OCI-LY1 (cell line): ENCODE data around the gene ZBTB20.

Source experiments
- H2AFZ ChIP-seq: fragments of 200-600 bp; sonication (generic), shearing (Covaris generic); 2 replicates; pipeline ENCODE4 v1.6.0; 2014; ENCODE audit warnings: antibody characterized with exemption, mild to moderate bottlenecking, low read length
- H3F3A ChIP-seq: fragments of 200-600 bp; sonication (generic), shearing (Covaris generic); 2 replicates; pipeline ENCODE4 v1.6.0; 2014; ENCODE audit warnings: mild to moderate bottlenecking, antibody characterized with exemption, low read length, moderate library complexity; ENCODE audit not compliant: insufficient read depth
- H3K27ac ChIP-seq: fragments of 200-600 bp; sonication (generic); 2 replicates; pipeline ENCODE4 v1.5.1; 2014; ENCODE audit warnings: low read length, mixed run types, mild to moderate bottlenecking, low read depth; ENCODE audit not compliant: poor library complexity, severe bottlenecking
- H3K27me3 ChIP-seq: fragments of 200-600 bp; sonication (generic); 2 replicates; pipeline ENCODE4 v1.6.0; 2014; ENCODE audit warnings: antibody characterized with exemption, mild to moderate bottlenecking, low read length, moderate library complexity; ENCODE audit not compliant: insufficient read depth
- H3K36me3 ChIP-seq: fragments of 200-600 bp; sonication (generic); 2 replicates; pipeline ENCODE4 v1.6.1; 2014; ENCODE audit warnings: mild to moderate bottlenecking, antibody characterized with exemption, low read length, moderate library complexity, mixed read lengths; ENCODE audit not compliant: insufficient read depth
- H3K4me1 ChIP-seq: fragments of 200-600 bp; sonication (generic); 2 replicates; pipeline ENCODE4 v1.5.1; 2014; ENCODE audit warnings: mild to moderate bottlenecking, low read length, moderate library complexity; ENCODE audit not compliant: insufficient read depth, severe bottlenecking
- H3K4me2 ChIP-seq: fragments of 200-600 bp; sonication (generic), shearing (Covaris generic); 2 replicates; pipeline ENCODE4 v1.6.1; 2014; ENCODE audit warnings: low read length
- H3K4me3 ChIP-seq: fragments of 200-600 bp; sonication (generic); 2 replicates; pipeline ENCODE4 v1.5.1; 2014; ENCODE audit warnings: low read length, low read depth, mild to moderate bottlenecking, mixed read lengths; ENCODE audit not compliant: poor library complexity, severe bottlenecking
- H3K79me2 ChIP-seq: fragments of 200-600 bp; shearing (Covaris generic); 2 replicates; pipeline ENCODE4 v1.6.1; 2016; ENCODE audit warnings: mixed run types, low read length, mixed read lengths; ENCODE audit not compliant: insufficient read depth
- H3K9ac ChIP-seq: fragments of 200-600 bp; sonication (generic), shearing (Covaris generic); 2 replicates; pipeline ENCODE4 v1.6.1; 2014; ENCODE audit warnings: mild to moderate bottlenecking, low read length, mixed read lengths
- H3K9me2 ChIP-seq: fragments of 200-600 bp; sonication (generic), shearing (Covaris generic); 2 replicates; pipeline ENCODE4 v1.6.1; 2014; ENCODE audit warnings: low read depth, mild to moderate bottlenecking, low read length, mixed read lengths
- H3K9me3 ChIP-seq: fragments of 200-600 bp; shearing (Covaris generic); 2 replicates; pipeline ENCODE4 v1.6.1; 2014; ENCODE audit warnings: low read length, mixed read lengths
- H4K20me1 ChIP-seq: fragments of 200-600 bp; sonication (generic), shearing (Covaris generic); 2 replicates; pipeline ENCODE4 v1.6.0; 2016; ENCODE audit warnings: mild to moderate bottlenecking, low read length; ENCODE audit not compliant: insufficient read depth
- CTCF ChIP-seq: fragments of 200-600 bp; sonication (generic), shearing (Covaris generic); IDR thresholded peaks from 2 replicates; pipeline ENCODE4 v1.5.1; 2017; ENCODE audit warnings: mild to moderate bottlenecking, antibody characterized with exemption, low read length, moderate library complexity, mixed read lengths
- EZH2 ChIP-seq: fragments of 200-600 bp; sonication (generic), shearing (Covaris generic); IDR thresholded peaks from 2 replicates; pipeline ENCODE4 v1.8.0; 2017; ENCODE audit warnings: borderline replicate concordance, mixed run types, mild to moderate bottlenecking, antibody characterized with exemption, low read length, moderate library complexity, mixed read lengths

The ZBTB20 gene

DNA sequence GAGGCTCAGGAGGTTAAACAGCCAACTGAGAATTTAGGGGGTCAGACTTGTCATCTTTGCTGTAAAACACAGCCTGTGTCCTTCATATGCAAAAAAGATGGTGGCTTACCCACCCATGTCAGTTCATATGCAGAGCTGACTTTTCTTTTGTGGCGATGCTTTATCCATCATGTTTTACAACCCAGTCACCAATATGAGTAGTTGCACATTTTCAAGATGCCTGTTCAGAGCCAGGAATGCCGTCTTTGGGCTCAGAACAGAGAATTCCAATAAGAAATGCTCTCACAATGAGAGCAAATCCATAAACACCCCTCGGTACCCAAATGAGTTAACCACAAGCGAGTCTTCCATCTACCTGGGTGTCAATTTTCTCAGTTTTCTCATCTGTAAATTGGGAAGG is 769.7 kb downstream of the ZBTB20 start:
- Histone ChIP-seq H3K27ac (no peak overlapping the region), H3K9me2 (no peaks in the 10 kb centered on the region), H2AFZ (no peak overlapping the region), H3F3A (no peaks in the 10 kb centered on the region), H3K9ac (no peak overlapping the region), H3K36me3 (no peaks in the 10 kb centered on the region), H3K9me3 (no peaks in the 10 kb centered on the region), H3K4me3 (no peak overlapping the region), H3K4me2 (no peak overlapping the region), H3K27me3 (no peaks in the 10 kb centered on the region), H3K4me1 (no peaks in the 10 kb centered on the region), H3K79me2 (no peaks in the 10 kb centered on the region), H4K20me1 (no peaks in the 10 kb centered on the region)
- TF ChIP-seq EZH2 (no peak), CTCF (no peak)

DNA sequence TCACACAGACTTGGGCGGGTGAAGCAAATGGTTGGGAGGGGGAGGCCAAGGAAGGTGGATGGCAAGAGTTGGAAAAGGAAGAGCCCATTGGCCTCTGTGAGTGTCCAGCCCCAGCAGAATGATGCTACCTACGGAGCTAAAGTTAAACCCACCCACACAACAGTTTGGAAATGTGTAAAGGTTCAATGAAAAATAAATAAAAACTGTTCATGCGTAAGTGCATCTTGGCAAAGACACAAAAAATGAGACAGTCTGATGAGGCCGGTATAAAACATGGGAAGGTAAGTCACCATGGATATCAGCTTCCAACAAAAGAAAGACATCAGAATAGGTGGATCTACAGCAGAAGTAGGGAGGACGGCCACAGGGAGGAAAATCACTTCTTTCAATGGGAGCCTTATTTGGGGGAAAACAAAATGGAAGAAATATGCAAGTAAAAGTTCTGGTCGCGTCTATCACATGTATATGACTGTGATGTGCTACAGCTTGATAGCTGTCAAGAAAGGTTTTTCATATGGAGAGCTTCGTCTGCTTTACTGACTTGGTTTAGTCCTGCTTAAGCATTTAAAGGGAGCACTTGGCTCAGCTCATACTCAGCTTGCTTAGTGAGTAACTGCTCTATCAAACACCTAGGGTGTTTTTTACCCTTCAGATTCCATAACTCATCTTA is 770.4 kb downstream of the ZBTB20 start:
- Histone ChIP-seq H2AFZ (no peak overlapping the region), H3K36me3 (no peaks in the 10 kb centered on the region), H3K27me3 (no peaks in the 10 kb centered on the region), H3K9me3 (no peaks in the 10 kb centered on the region), H3K79me2 (no peaks in the 10 kb centered on the region), H3F3A (no peaks in the 10 kb centered on the region), H3K9ac (no peak overlapping the region), H3K9me2 (no peaks in the 10 kb centered on the region), H3K4me1 (no peaks in the 10 kb centered on the region), H4K20me1 (no peaks in the 10 kb centered on the region), H3K4me2 (no peak overlapping the region), H3K4me3 (no peak overlapping the region), H3K27ac (no peak overlapping the region)
- TF ChIP-seq CTCF (no peak), EZH2 (no peak)

DNA sequence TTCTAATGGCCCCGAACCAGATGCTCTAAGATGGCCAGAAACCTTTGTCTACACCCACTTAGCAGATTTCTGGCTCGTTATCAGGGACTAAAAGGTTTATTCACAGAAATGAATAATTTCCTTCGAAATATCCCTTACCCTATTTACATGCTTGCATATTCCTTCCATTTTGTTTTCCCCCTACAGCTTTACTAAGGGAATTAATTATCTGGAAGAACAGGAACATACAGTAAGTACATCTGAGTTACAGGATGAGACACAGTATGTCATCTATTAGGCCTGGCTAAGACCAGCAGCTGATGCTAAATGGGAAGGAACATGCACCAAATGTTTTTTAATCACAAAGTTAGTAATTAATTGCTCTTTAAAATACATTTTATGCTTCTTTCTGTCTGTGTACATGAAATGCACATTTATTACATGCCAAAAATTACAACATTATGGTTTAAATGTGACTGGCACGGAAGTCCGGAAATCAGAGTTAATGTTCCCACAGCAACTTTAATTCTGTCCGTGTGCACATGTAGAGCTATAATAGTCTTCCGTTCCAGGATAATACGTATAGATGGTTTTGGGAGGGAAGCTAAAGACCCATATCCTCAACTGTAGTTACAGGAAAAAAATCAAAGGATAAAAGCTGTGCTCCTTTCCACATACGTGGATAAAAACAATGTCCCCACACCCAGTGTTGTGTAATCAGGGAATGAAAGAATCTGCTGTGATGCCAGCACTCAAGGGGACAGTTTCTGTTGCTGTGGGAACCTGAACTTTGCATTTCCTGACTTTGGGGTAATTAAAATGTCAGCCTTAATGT is 771.3 kb downstream of the ZBTB20 start:
- H3F3A ChIP-seq = no peaks in the 10 kb centered on the region
- no peaks in the 10 kb centered on the region for H3K79me2 ChIP-seq
- no peaks in the 10 kb centered on the region for H3K9me2 ChIP-seq
- TF ChIP-seq EZH2 (no peak), CTCF (no peak)
- no peaks in the 10 kb centered on the region for H3K4me1 ChIP-seq
- no peaks in the 10 kb centered on the region for H3K36me3 ChIP-seq
- H3K27me3 ChIP-seq = no peaks in the 10 kb centered on the region
- H2AFZ ChIP-seq = no peak overlapping the region
- H3K9me3 ChIP-seq = no peaks in the 10 kb centered on the region
- H3K27ac ChIP-seq = no peak overlapping the region
- H3K4me2 ChIP-seq = no peak overlapping the region
- H3K4me3 ChIP-seq = no peak overlapping the region
- H4K20me1 ChIP-seq = no peaks in the 10 kb centered on the region
- no peak overlapping the region for H3K9ac ChIP-seq
